Measurements from ENCODE around the gene SLC66A2.

DNA sequence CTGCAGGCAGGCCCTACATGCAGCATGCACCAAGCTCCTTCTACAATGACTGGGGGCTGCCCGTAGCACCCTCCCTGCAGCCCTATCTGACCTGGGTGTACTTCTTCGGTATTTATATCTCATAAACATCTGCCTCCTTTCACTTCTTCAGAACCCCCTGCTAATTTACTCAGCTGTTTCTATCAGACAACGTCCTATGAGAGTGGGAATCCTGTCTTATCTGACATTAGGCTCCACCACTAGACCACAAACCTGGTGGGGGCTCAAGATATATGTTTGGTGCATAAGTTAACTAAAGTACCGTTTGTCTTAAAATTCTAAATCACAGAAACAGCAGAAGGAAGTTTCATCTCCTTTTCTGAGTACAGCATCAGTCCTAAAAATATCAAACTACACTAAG, 23.6 kb upstream of the SLC66A2 start:
- TF ChIP-seq RERE (CRISPR knock-in tag; IDR thresholded peaks at IDR 0.05; ENCODE audit: low read depth) (no peak), PITX1 (CRISPR knock-in tag; IDR thresholded peaks at IDR 0.05) (no peak), POLR2A (IDR thresholded peaks at IDR 0.05; ENCODE audit: insufficient read depth in 1 of 2, low read depth in 2 of 2, low read length in 2 of 2) (no peak), NFYB (CRISPR knock-in tag; IDR thresholded peaks at IDR 0.05) (no peak), HNRNPK (IDR thresholded peaks at IDR 0.05; ENCODE audit: low read depth, low read length, poor library complexity, severe bottlenecking) (no peak), NR1H2 (CRISPR knock-in tag; IDR thresholded peaks at IDR 0.05; ENCODE audit: borderline replicate concordance, low read depth) (no peak), FOXK2 (IDR thresholded peaks at IDR 0.05) (no peak), ZUFSP (CRISPR knock-in tag; IDR thresholded peaks at IDR 0.05; ENCODE audit: borderline replicate concordance) (no peak), FOSL2 (CRISPR knock-in tag; IDR thresholded peaks at IDR 0.05) (no peak)
